HG02588 (cell line): ENCODE data around the gene MTHFD1L.

ENCODE experiments used
- ATAC-seq: cut with Tn5 transposase; IDR thresholded peaks from one replicate; pipeline ENCODE4 v1.9.1; 2021; ENCODE audit warnings: mild to moderate bottlenecking, moderate library complexity; ENCODE audit not compliant: unreplicated experiment

The MTHFD1L gene

DNA sequence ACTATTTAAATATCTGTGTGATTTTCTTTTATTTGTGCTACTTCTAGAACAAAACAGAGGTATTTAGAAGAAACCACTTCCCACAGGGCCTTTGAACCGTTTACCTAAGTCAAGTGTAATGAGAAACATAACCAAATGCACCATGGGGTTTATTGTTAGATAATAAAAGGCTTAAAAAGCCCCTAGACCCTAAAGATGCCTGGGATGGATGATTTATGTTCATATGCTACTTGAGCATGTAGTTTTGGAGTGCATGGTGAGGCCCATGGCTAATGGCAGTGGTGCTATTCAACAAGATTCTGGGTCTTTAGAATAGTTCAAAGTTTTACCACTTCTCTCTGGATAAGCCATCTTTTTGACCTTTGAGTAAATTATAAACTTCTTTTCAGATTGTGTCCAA is 65.9 kb downstream of the MTHFD1L start:
- ATAC-seq = no peak

DNA sequence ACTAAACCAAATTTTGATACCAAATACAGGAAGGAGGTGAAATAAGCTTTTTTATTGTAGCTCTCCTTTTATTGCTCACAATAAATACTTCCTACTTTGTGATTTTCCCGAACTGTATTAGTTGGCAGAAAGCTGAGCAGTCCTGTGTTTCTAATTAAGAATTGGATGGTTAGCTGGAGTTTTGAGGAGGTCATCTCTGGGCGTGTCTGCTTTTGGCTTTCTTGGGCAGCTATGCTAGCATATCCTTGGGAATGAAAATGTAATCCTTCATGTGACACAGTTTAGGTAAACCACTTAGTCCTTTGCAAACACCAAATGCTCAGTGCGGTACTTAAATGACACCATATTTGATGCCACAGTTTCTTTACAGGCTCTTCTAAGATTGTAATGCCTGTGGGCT is 67.5 kb downstream of the MTHFD1L start:
- no peak for ATAC-seq

DNA sequence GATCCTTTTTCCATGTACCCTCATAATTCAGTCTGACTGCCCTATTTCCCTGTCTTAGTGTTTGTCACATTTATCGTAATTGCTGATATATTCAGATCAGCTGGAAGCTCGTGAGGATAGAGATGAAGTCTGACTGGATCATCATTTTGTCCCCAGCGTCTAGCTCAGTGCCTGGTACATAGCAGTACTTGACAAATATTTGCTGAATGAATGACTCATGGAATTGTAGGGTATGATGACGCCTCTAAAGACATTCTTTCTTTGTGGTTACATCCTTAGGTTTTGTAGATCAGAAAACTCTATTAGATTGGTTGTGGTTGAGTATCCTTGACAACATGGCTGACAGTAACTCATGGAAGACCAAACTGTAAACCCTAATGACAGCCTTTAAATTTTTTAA is 68.9 kb downstream of the MTHFD1L start:
- no peak for ATAC-seq

DNA sequence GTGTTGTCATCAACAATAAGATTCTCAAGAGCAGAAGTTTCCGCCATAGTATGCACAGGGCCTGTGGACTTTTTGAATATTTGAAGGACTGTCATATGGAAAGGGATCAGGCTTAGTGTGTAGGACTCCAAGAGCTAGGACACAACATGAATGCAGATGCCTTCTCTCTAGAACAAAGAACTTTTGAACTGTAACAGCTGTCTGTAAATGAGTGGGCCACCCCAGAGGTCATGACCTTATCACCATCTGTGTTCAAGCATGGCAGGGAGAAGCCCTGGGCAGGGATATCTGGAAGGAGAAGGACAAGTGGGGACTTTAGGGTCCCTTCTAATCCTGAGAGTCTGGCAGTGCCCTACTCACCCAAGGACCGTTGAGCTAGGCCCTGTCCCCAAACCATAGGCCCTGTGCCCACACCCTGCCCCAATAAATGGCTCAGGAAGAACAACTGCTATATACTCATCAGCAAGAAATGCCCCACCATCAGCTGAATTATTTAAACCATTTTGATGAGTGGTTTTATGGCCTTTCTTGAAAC is 70.6 kb downstream of the MTHFD1L start:
- no peak for ATAC-seq

DNA sequence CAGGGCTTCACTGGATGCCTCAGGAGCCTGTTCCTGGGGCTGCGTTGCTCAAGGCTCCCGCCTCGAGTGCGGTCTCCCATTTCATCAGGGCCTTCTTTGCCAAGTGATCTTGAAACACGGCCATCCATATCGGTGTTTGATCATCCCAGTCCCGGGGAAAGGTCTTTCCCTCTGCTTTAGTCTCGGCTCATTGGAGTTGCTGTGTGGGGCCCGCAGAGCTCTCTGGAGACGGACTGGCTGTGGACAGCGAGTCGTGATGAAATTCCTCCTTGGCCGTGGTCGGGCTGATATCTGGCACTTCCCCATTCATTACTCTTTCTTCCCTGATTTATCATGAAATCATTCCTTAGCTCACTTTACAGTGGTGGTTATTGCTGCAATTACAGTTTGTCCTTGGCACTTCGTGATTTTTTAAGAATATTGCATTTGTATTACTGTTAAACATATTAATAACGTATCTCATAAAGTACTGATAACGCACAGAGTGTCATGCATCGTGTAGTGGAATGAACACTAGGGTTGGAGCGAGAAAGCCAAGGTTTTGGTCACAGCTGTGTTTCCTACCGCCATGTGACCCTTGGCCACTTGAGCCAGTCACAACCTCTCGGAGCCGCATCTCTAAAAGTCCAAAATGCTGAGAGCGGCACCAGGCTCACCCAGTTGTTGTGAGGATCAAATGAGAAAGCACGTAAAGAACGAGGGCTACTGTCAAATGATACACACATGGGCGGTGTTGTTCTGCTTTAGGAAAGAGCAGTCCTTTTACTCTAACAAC is 71.8 kb downstream of the MTHFD1L start:
- no peak for ATAC-seq

DNA sequence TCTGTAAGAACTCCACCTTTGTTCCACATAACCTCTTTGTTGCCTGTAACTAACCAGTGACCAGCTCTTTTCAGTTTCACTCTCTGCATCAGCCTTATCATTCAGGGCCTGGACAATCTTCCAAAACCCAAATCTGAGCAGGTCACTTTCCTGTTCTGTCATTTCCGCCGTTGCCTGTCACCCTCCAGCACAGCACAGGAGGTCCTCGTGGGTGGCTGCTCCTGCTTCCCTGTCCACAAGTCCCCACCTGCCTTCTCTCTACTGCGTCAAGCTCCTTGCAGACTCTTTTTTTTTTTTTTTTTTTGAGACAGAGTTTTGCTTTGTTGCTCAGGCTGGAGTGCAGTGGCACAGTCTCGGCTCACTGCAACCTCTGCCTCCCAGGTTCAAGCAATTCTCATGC is 73.9 kb downstream of the MTHFD1L start:
- ATAC-seq = no peak

DNA sequence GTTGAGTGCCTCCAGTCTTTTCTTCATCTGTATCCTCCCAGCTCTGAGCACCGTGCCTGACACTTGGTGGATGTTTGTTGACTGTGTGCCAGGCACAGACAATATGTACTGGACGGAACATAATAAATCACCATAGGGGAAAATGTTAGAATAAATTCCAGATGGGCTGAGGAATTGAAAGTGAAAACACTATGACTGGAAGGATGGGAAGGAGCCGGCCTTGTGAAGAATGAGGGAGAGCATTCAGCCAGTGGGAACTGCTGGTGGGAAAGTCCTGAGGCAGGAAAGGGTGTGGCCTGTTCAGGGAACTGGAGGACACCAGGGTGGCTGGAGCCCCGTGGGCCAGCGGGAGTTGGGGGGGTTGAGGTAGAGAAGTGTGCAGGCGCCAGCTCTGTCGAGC is 75.4 kb downstream of the MTHFD1L start:
- ATAC-seq = no peak

DNA sequence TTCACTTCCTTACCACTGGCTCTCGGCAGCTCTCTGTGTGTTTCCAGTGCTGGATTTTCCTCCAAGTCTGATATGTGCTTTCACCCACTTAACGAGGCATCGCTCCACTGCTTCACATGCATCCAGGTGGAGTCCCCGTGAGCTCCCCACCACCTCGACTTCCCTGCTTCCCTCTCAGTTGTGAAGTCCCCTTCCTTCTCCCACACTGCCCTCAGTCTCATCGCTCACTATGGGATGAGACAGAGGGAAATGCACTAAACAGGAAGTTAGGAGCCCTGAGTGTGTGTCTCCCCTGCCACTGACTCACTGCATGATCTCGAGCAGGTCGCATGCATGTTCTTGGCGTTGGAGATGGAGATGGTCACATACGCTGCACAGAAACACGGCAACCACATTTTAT is 84.0 kb downstream of the MTHFD1L start:
- no peak for ATAC-seq

DNA sequence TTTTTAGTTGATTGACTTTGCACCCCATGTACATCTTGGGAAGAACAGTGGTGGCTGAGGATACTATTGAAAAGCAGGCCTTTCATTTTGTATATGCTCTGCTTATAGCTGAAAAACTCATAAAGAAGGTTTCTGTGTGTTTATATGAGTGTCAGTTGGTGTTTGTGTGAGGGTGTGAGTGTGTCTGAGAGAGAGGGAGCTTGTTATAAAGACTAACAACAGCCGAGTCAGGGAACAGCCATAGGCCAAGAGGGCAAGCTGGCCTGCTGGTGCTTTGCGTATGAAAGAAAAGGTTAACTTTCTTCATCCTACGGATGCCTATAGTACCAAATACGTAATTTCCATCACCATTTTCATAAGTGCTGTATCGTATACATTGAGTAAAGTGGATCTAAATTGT is 88.3 kb downstream of the MTHFD1L start:
- no peak for ATAC-seq

DNA sequence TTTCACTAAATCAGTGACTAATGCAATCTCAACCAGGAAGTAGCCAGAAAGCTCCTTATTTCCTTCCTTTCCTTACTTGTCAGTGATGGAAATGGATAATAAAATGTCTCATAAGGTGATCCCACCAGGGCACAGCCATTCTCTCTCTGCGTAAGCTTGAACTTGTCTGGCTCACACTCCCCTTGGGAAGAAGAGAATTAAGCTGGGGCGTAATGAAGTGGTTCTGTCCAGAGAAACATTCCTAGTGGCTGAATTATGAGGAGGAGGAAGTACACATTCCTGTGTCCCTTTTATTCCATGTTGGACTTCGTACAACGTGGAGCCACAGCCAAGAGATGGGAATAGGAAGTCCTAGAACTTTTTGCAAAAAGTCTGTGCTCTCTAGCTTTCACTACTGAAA is 93.7 kb downstream of the MTHFD1L start:
- no peak for ATAC-seq

DNA sequence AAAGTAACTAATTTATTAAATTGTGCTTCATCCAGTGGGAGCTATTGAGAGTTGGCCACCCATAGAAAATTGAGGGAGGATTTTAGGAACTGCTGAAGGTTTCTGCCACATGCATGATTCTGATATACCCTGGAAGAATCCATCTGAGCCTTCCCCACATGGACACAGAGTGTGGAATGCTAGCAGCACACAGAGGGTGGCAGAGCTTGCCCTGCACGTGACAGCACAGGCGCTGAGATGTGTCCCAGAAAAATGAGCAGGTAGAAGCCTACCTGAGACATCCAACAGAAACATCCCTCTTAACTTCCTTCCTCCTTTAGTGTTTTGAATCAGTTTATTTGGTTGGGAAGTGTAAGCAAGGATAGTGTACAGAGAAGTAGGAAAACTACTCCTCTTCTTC is 96.9 kb downstream of the MTHFD1L start:
- no peak for ATAC-seq

DNA sequence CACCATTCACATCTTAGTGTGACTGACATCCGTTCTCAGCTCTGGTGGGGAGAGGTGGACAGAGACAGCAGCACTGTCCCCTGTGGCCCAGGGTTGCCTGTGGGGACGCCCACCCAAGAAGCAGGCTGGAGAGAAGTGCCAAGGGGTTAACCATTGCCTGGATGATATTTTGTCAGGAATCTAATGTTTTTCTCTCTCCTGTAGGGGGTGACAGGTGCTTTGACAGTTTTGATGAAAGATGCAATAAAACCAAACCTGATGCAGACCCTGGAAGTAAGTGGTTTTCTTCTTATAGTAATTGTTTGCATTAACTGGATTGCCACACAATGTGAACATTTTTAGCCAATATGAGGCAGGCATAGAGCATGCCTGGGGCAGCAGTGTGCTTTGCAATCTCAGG is 99.3 kb downstream of the MTHFD1L start:
- ATAC-seq = no peak

DNA sequence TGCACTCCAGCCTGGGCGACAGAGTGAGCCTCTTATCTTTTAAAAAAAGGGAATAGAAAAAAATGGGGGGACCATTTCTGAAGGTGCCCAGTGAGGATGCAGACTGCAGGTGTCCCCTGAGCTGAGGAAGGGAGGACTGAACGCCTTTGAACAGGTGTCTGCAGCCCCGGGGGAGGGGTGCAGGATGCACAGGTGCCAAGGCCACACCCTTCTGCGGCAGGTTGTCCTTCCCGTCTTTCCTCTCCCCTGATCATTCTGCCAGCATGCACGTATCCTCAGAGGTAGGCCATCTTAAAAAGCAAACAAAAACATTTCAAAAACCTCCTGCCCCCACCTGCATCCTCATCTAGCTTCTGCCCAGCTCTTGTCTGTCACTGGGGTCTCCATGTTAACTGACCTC is 101.3 kb downstream of the MTHFD1L start:
- ATAC-seq = no peak

DNA sequence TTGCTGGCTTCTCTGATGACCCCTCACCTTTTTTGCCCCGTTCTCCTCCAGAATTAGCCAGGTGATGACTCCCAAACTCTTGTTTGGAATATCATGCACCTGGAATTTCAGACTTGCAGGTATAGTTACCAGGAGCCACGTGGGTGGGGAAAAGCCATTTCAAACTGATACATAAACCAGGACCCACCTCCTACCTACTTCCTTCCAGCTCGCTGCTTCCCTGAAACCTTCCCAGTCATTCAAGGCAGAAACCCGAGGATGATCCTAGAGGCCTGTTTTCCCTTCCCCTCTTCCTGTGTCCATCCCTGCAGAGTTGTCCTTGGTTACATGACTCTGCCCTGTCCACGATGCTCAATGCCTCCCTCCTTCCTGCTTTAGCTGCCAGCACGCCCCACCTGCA is 101.9 kb downstream of the MTHFD1L start:
- no peak for ATAC-seq

DNA sequence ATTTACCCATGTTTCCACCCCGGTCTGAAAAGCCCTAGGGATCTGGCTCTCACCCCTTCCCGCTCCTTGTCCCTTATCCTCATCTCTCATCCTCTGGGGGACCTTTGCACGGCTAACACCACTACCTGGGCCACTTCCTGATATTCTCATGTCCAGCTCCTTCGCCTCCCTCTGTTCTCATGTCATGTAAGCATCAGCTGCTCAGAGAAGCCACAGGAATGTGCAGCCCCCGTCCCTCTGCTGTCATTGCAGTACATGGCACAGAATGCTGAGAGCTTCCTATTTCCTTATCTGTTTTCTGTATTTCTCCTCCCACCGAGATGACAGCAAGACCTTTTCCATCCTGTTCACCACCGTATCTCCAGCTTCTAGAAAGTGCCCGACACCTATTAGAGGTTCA is 102.4 kb downstream of the MTHFD1L start:
- ATAC-seq = no peak

DNA sequence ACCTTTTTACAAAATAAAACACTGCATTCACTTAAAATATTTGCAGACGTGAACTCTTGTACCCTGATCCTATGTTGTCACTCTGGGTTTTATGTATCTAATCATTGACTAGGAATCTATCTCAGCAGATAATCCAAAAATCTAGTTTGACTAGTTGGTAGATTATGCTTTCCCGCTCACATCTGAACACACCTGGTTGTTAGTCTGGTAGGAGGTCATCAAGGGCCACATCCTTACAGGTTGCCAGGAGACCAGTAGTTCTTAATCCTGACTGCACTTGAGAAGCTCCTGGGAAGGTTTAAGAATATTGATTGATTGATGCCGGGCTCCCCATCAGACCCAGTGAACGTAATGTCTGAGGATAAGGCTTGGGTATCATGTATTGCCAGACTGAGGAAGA is 104.4 kb downstream of the MTHFD1L start:
- no peak for ATAC-seq

DNA sequence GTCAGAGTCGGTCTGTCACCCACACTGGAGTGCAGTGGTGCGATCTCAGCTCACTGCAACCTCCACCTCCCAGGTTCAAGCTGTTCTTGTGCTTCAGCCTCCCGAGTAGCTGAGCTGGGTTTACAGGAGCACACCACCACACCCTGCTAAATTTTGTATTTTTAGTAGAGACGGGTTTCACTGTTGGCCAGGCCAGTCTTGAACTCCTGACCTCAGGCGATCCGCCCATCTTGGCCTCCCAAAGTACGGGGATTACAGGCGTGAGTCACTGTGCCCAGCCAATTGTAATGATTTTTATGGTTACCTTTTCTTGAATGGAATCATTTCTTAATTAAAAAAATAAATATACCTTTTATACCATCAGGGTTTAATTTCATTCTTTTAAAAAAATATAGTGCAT is 105.7 kb downstream of the MTHFD1L start:
- ATAC-seq = no peak

DNA sequence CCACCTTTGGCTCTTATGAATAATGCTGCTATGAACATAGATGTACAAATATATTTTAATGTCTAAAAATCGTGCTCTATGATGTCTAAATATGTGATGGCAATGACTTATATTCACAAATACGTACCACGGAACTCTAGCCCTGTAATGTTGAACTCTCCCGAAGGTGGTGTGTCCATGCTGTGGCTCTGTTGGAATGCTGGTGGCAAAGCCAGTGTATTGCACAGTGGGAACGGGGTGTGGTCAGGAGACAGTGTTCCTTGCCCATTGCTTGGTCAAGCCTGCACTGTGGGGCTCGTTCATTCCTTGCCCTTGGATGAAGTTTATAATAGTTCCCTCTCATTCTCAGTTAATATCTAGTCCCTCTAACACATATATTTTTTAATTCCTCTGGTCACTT is 109.6 kb downstream of the MTHFD1L start:
- ATAC-seq = no peak

DNA sequence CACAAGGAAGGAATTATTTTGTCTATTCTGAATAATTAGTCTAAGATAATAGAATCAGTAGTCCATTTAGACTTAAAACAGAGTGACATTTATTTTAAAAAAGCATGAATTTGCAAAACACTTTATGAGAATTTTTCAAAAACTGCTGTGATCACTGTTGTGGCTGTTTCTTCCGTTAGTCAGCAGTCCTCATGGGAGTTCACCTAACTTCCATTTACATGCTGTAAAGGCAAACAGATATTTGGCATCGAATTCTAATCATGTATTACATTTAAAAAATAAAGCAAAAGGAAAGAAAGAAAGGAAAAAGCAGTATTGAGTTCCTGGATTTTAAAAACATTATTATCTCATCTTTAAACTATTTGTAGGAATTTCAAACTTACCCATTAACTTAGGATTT is 111.8 kb downstream of the MTHFD1L start:
- ATAC-seq = no peak

DNA sequence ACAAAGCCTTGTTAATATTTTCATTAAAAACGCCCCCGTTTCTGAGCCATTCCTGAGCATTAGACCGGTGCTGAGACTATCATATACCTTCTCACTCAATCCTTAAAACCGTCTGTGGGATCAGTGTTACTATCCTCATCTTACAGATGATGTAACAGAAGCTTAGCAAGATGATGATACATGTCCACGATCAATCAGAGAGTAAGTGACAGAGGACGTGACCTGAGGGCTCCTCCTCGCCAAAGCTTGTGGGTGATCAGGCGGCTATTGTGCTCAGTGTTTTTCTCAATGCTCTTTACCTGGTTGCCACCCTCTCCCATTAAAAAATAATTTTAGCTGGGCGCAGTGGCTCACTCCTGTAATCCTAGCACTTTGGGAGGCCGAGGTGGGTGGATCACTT is 113.1 kb downstream of the MTHFD1L start:
- ATAC-seq = no peak

DNA sequence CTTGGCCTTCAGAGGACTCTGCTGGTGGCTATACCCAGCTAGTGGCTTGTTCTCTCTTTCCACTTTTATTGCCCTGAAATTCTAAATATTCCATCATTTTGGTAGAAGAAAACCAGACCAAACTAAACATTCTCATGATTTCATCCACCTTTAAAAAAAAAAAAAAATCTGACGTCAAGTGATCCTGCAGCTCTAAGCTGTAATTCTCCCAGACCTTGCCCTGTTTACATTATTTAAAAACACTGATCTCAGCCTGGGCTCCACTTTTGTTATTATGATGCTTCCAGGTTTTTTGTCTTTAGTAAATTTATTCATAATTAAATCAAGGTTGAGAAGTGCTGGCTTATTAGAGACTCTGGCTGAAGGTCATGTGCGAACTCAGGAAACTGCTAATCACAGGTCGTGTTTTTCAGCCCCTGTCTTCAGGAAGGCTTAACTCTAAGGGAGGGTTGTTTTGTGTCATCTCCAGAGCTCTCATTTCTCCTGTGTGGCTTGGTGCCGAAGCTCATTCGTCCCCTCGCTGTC is 114.4 kb downstream of the MTHFD1L start:
- no peak for ATAC-seq

DNA sequence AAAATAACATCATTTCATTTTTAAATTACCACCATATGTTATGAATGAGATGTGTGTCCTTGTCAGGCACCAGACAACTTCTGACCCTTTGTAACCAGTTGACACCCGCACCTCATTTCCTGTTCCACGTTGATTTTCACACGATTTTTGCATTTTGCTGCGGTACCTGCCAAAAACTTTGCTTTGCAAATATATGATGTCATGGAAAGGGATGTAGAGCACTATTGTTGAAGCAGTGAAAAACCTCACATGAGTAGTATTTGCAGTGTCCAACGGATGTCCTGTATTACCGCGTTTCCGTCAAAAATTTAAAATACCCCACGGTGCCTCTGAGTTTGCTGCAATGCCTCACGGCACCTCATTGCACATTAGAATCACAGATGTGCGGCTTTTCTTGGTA is 115.6 kb downstream of the MTHFD1L start:
- ATAC-seq = no peak

DNA sequence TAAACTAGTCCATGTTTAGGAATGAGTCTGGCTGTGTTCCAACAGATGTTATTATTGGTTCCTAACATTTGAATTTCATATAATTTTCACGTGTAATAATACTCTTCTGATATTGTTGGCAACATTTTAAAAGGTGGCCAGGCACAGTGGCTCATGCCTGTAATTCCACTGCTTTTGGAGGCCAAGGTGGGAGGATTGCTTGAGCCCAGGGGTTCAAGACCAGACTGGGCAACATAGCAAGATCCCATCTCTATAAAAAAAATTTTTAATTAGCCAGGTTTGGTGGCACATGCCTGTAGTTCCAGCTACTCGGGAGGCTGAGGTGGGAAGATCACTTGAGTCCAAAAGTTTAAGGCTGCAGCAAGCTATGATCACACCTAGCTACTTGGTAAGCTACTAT is 116.2 kb downstream of the MTHFD1L start:
- no peak for ATAC-seq
